C1 segment of cervical spinal cord (tissue), 14 donors: Measurements from ENCODE around the gene CPA3.

Source experiments
- DNase-seq, 14 donors: peaks; one replicate each; lab custom pipeline; 2025; lab: John Stamatoyannopoulos, UW

The CPA3 gene

GRCh38 chr3:148916132-148916531, 51.0 kb downstream of the CPA3 start:
- no peak for DNase-seq

- DNase-seq: no peak
Observed at GRCh38 chr3:148922467-148922866, 57.4 kb downstream of the CPA3 start.

DNA sequence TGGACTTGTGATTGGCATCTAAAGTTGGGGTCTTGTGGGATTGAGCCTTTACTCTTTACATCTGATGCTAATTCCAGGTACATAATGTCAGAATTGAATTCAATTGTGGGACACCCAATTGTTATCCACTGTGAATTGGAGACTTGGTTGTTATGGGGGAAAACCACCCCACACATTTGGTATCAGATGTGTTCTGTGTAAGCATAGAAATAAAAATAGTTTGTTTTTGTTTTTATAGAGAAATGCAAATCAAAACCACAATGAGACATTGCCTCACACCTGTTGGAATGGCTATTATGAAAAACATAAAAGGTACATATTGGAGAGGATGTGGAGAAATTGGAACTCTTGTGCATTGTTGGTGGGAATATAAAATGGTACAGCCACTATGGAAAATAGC, 58.5 kb downstream of the CPA3 start:
- no peak for DNase-seq

DNA sequence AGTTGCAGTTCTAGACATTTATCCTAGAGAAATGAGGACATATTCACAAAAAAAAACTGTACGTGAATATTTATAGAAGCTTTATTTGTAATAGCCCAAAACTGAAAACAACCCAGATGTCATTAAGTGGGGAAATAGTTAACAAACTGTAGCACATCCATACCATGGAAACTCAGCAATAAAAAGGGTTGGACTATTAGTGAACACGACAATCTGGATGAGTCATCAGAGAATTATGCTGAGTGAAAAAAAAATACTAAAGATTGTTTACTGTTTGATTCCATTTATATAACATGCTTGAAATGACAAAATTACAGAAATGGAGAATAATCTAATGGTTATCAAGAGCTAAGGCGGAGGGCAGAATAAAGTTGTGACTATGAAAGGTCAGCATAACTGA, 59.5 kb downstream of the CPA3 start:
- no peak for DNase-seq

- DNase-seq: peak in 1 of 14 donors; percentile 94
Observed at GRCh38 chr3:148925845-148926244, 60.7 kb downstream of the CPA3 start.

GRCh38 chr3:148930752-148931151, 65.7 kb downstream of the CPA3 start:
- DNase-seq: no peak

- DNase-seq: no peak
Observed at GRCh38 chr3:148931574-148931973, 66.5 kb downstream of the CPA3 start.

DNA sequence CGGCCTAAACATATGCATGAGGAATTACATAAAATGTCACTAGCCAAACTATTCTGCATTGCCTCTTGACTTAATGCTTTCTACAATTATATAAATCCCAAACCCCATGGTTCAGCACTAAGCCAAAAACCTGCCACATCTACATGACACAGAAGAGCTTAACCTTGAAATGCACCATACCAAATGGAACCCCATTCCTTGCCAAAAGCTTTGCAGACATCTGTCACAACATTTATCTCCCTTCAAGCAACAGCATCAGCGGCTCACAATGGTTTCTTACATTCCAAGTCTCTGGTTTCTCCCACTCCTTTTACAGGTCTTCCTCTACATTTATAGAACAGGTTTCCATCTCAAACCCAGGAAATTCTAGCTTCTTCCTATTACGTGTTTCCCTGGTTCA, 67.9 kb downstream of the CPA3 start:
- DNase-seq: peak in 1 of 14 donors; percentile 96

- DNase-seq: no peak
Observed at GRCh38 chr3:148937467-148938255, 72.6 kb downstream of the CPA3 start.

- no peak for DNase-seq
Observed at GRCh38 chr3:148938306-148938705, 73.2 kb downstream of the CPA3 start.

GRCh38 chr3:148938936-148939335, 73.8 kb downstream of the CPA3 start:
- peak in 2 of 14 donors; percentile 3 to 21 for DNase-seq

DNA sequence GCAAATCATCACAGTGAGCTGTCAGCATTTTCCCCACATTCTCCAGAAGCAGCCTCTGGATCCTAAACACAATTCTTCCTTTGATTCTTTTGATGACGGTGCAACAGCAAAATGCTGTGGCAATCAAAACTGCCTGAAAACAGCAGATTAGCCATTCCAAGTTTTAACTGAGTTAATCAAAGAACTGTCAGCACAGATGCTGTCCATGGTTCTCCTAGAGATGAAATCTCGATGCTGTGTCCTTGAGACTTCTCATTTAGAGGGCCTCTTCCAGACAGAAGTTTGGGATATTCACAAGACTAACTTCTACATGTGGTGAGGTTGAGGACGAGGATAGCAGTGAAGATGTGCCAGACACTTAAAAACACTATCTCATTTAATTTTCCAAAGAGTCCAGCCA, 75.9 kb downstream of the CPA3 start:
- no peak for DNase-seq

GRCh38 chr3:148943506-148944205, 78.6 kb downstream of the CPA3 start:
- peak in 3 of 14 donors; percentile 9 to 92 (median 19) for DNase-seq

DNA sequence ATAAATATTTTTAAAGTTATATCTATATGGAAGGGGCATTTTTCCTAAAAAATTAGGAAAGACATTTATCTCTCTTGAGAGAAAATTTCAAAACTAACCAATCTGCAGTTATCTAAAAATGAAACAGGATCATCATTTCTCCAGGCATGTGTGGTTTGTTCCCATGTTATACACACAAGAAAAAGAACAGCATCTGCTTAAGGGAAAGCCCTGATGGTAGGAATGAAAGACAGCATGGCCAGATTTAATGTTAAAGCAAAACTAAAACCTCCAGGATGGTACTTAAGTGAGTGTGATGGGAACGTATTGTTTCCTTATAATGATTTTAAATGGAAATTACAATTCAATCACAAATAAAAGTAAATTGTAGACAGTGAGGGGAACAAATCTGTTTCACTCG, 80.0 kb downstream of the CPA3 start:
- DNase-seq: no peak
